Stomach smooth muscle (tissue), 2 donors: ENCODE measurements around the gene HEXD.

ENCODE experiments used
- H3K27ac ChIP-seq: one replicate; pipeline ENCODE4 v1.7.0; 2013; ENCODE audit warnings: mild to moderate bottlenecking, low read length, inconsistent platforms
- H3K27me3 ChIP-seq, 2 donors: one replicate each; pipeline ENCODE4 v1.7.0; 2013; ENCODE audit warnings: low read length in 2 of 2; ENCODE audit not compliant: insufficient read depth in 2 of 2, control insufficient read depth in 1 of 2
- H3K36me3 ChIP-seq, 2 donors: one replicate each; pipeline ENCODE4 v1.7.0; 2013; ENCODE audit warnings: low read length in 2 of 2; ENCODE audit not compliant: control insufficient read depth in 2 of 2, insufficient read depth in 2 of 2
- H3K4me1 ChIP-seq: one replicate; pipeline ENCODE4 v1.7.0; 2013; ENCODE audit warnings: low read length; ENCODE audit not compliant: control insufficient read depth, insufficient read depth
- H3K4me3 ChIP-seq, 2 donors: one replicate each; pipeline ENCODE4 v1.7.0; 2013; ENCODE audit warnings: low read length in 2 of 2
- H3K9ac ChIP-seq, 2 donors: one replicate each; pipeline ENCODE4 v1.7.0; 2013; ENCODE audit warnings: low read length in 2 of 2, mild to moderate bottlenecking in 1 of 2
- H3K9me3 ChIP-seq, 2 donors: one replicate each; pipeline ENCODE4 v1.7.0; 2013; ENCODE audit warnings: low read length in 2 of 2; ENCODE audit not compliant: control insufficient read depth in 2 of 2
- donor health status: healthy.
- donor health status: Pancreatic carcinoma.

The HEXD gene

GRCh38 chr17:82390015-82390859 lies 27.9 kb upstream of the HEXD start:
- Histone ChIP-seq H3K36me3 (peaks cover 5 to 12% of the 10 kb centered on the region in 2 donors), H3K27me3 (peaks cover 2 to 17% of the 10 kb centered on the region in 2 donors), H3K4me1 (peaks cover 10% of the 10 kb centered on the region), H3K27ac (no peak overlapping the region), H3K9me3 (no peaks in the 10 kb centered on the region), H3K9ac (no peak overlapping the region), H3K4me3 (no peak overlapping the region)

DNA sequence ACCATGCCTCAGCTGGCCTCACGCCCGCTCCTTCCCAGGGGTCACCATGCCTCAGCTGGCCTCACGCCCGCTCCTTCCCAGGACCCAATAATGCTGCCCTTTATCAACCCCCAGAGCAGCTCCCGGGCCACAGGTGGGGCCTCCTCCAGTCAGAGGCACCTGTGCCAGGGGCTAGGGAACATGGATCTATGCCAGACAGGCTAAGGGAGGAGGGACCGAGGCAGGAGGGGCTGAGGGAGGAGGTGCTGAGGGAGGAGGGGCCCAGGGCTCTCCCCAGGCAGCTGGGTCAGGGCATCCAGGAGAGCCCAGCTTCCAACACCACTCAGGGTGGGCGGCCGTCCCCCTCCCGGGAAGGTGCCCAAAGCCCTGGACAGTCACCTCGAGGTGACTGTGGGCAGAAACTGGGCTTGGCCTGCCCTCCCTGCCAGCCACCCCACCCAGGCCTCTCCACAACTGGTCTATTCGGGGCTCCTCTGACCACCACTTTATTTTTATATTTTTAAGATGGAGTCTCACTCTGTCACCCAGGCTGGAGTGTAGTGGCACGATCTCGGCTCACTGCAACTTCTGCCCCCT lies 27.2 kb upstream of the HEXD start:
- Histone ChIP-seq H3K27me3 (peaks cover 2 to 11% of the 10 kb centered on the region in 2 donors), H3K36me3 (peaks cover 5 to 12% of the 10 kb centered on the region in 2 donors), H3K4me1 (peaks cover 7% of the 10 kb centered on the region), H3K9ac (no peak overlapping the region), H3K9me3 (no peaks in the 10 kb centered on the region), H3K27ac (no peak overlapping the region), H3K4me3 (no peak overlapping the region)

- Histone ChIP-seq H3K4me1 (peaks cover 6% of the 10 kb centered on the region), H3K9ac (no peak overlapping the region), H3K4me3 (no peak overlapping the region), H3K36me3 (peaks cover 5 to 12% of the 10 kb centered on the region in 2 donors), H3K27ac (no peak overlapping the region), H3K9me3 (no peaks in the 10 kb centered on the region), H3K27me3 (peaks cover 2 to 8% of the 10 kb centered on the region in 2 donors)
Measured at GRCh38 chr17:82391496-82392066, 26.6 kb upstream of the HEXD start.

- Histone ChIP-seq H3K4me3 (no peak overlapping the region), H3K9me3 (no peaks in the 10 kb centered on the region), H3K4me1 (no peaks in the 10 kb centered on the region), H3K9ac (no peak overlapping the region), H3K27me3 (peaks cover 0 to under 1% of the 10 kb centered on the region in 2 donors), H3K27ac (no peak overlapping the region), H3K36me3 (peaks cover 5 to 12% of the 10 kb centered on the region in 2 donors)
Measured at GRCh38 chr17:82392209-82392920, 25.8 kb upstream of the HEXD start.

DNA sequence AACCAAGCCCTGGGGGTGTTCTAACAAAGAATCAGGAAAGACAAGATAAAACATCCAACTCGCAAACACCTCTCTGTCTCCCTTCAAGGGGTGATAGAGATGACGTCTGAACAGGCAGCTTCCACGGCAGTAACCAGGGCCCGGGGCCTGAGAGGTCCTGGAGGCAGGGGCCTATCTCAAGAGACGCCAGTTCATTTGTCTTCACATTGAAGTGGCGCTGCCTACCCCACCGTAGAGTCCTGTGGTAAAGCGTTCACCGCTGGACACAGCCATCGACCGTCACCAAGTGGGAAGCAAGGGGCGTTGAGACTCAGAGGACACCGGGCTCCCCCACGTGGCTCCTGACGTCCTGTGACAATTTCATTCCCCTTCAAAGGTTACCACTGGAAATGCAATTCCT lies 25.2 kb upstream of the HEXD start:
- no peak overlapping the region for H3K4me3 ChIP-seq
- H3K9ac ChIP-seq = no peak overlapping the region
- H3K36me3 ChIP-seq = peaks cover 5 to 12% of the 10 kb centered on the region in 2 donors
- H3K27ac ChIP-seq = no peak overlapping the region
- H3K9me3 ChIP-seq = no peaks in the 10 kb centered on the region
- H3K27me3 ChIP-seq = no peaks in the 10 kb centered on the region
- H3K4me1 ChIP-seq = no peaks in the 10 kb centered on the region

GRCh38 chr17:82394278-82394677 lies 23.9 kb upstream of the HEXD start:
- Histone ChIP-seq H3K4me1 (peaks cover 2% of the 10 kb centered on the region), H3K4me3 (no peak overlapping the region), H3K27ac (no peak overlapping the region), H3K27me3 (no peaks in the 10 kb centered on the region), H3K36me3 (peaks cover 5 to 12% of the 10 kb centered on the region in 2 donors), H3K9me3 (no peaks in the 10 kb centered on the region), H3K9ac (no peak overlapping the region)

- Histone ChIP-seq H3K9me3 (no peaks in the 10 kb centered on the region), H3K36me3 (peaks cover 7 to 13% of the 10 kb centered on the region in 2 donors), H3K4me1 (peaks cover 10% of the 10 kb centered on the region), H3K4me3 (no peak overlapping the region), H3K27me3 (no peaks in the 10 kb centered on the region), H3K27ac (no peak overlapping the region), H3K9ac (no peak overlapping the region)
Measured at GRCh38 chr17:82396601-82397435, 21.3 kb upstream of the HEXD start.

GRCh38 chr17:82397449-82398335 lies 20.5 kb upstream of the HEXD start:
- H3K4me3 ChIP-seq = no peak overlapping the region
- H3K27me3 ChIP-seq = no peaks in the 10 kb centered on the region
- H3K9me3 ChIP-seq = no peaks in the 10 kb centered on the region
- peaks cover 8 to 10% of the 10 kb centered on the region in 2 donors for H3K36me3 ChIP-seq
- no peak overlapping the region for H3K9ac ChIP-seq
- H3K27ac ChIP-seq = no peak overlapping the region
- H3K4me1 ChIP-seq = peaks cover 10% of the 10 kb centered on the region

DNA sequence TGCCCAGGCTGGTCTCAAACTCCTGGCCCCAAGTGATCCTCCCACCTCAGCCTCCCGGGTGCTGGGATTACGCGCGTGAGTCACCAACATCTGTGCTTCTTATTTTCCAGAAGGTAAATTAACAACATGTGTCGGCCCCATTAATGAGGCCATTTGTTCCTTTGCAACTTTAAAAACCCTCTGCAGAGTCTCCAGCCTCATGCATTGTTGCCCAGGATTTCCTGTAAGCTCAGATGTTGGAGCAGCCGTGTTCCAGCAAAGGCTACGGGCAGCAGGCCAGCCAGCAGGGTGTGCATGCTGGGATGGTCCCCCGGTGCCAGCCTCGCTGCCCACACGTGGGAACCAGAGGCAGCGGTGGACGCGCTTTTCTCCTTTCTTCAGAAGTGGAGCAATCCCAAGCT lies 19.1 kb upstream of the HEXD start:
- Histone ChIP-seq H3K9me3 (no peaks in the 10 kb centered on the region), H3K9ac (no peak overlapping the region), H3K27me3 (no peaks in the 10 kb centered on the region), H3K4me3 (no peak overlapping the region), H3K4me1 (peaks cover 10% of the 10 kb centered on the region), H3K27ac (no peak overlapping the region), H3K36me3 (peaks cover 6 to 18% of the 10 kb centered on the region in 2 donors)
